Measurements from ENCODE around the gene ROR2. TPM values are rescaled to one million over a fixed set of nuclear protein-coding genes. Genes with fewer than 3 reads are reported as not detected.

Gene ROR2
- total and polyA plus RNA-seq, 4 donors: 2.7 to 32.3 (median 9.2) TPM

- Histone ChIP-seq H3K4me1 (ENCODE audit: control insufficient read depth in 5 of 5, insufficient read depth in 5 of 5, low read length in 5 of 5) (no peaks in the 10 kb centered on the region), H3K27me3 (ENCODE audit: control insufficient read depth in 3 of 3, insufficient read depth in 3 of 3, low read length in 2 of 3) (no peaks in the 10 kb centered on the region), H3K4me3 (no peak overlapping the region), H3K27ac (ENCODE audit: low read depth in 1 of 2, low read length in 1 of 2) (no peak overlapping the region), H3K9me3 (ENCODE audit: control insufficient read depth in 4 of 4, insufficient read depth in 3 of 4, low read length in 3 of 4) (peaks cover 0 to 6% (median 0%) of the 10 kb centered on the region in 4 donors), H3K9ac (ENCODE audit: insufficient read depth in 1 of 2, low read length in 2 of 2) (no peak overlapping the region), H3K36me3 (ENCODE audit: control insufficient read depth in 4 of 4, insufficient read depth in 4 of 4, low read length in 4 of 4) (peaks cover 0 to 11% (median 1%) of the 10 kb centered on the region in 4 donors)
- DNase-seq (no peak), ATAC-seq (ENCODE audit: insufficient read depth, low FRiP score) (no peak)
- no peak for TF ChIP-seq CTCF (IDR thresholded peaks at IDR 0.05; ENCODE audit: control extremely low read depth, extremely low read depth)
- 71 to 72% methylated on average over 3 of the region's 3 CpGs for WGBS, 2 donors
Measured at GRCh38 chr9:91720313-91720712, 229.7 kb downstream of the ROR2 start.

GRCh38 chr9:91718071-91718470 lies 232.0 kb downstream of the ROR2 start:
- TF ChIP-seq CTCF (IDR thresholded peaks at IDR 0.05; ENCODE audit: control extremely low read depth, extremely low read depth): no peak
- Histone ChIP-seq H3K4me1 (ENCODE audit: control insufficient read depth in 5 of 5, insufficient read depth in 5 of 5, low read length in 5 of 5) (peaks cover 0 to 4% (median 0%) of the 10 kb centered on the region in 5 donors), H3K9me3 (ENCODE audit: control insufficient read depth in 4 of 4, insufficient read depth in 3 of 4, low read length in 3 of 4) (peaks cover 0 to 4% (median 0%) of the 10 kb centered on the region in 4 donors), H3K27ac (ENCODE audit: low read depth in 1 of 2, low read length in 1 of 2) (no peak overlapping the region), H3K36me3 (ENCODE audit: control insufficient read depth in 4 of 4, insufficient read depth in 4 of 4, low read length in 4 of 4) (peaks cover 0 to 1% (median 0%) of the 10 kb centered on the region in 4 donors), H3K27me3 (ENCODE audit: control insufficient read depth in 3 of 3, insufficient read depth in 3 of 3, low read length in 2 of 3) (no peaks in the 10 kb centered on the region), H3K9ac (ENCODE audit: insufficient read depth in 1 of 2, low read length in 2 of 2) (no peak overlapping the region), H3K4me3 (no peak overlapping the region)
- DNase-seq (no peak), ATAC-seq (ENCODE audit: insufficient read depth, low FRiP score) (no peak)
- WGBS, 2 donors: 82 to 84% methylated on average over 9 of the region's 9 CpGs

GRCh38 chr9:91716815-91717214 lies 233.2 kb downstream of the ROR2 start:
- Histone ChIP-seq H3K9me3 (ENCODE audit: control insufficient read depth in 4 of 4, insufficient read depth in 3 of 4, low read length in 3 of 4) (peaks cover 0 to 6% (median 0%) of the 10 kb centered on the region in 4 donors), H3K9ac (ENCODE audit: insufficient read depth in 1 of 2, low read length in 2 of 2) (no peak overlapping the region), H3K4me1 (ENCODE audit: control insufficient read depth in 5 of 5, insufficient read depth in 5 of 5, low read length in 5 of 5) (peaks cover 0 to 4% (median 0%) of the 10 kb centered on the region in 5 donors), H3K36me3 (ENCODE audit: control insufficient read depth in 4 of 4, insufficient read depth in 4 of 4, low read length in 4 of 4) (peaks cover 0 to under 1% (median 0%) of the 10 kb centered on the region in 4 donors), H3K27ac (ENCODE audit: low read depth in 1 of 2, low read length in 1 of 2) (no peak overlapping the region), H3K27me3 (ENCODE audit: control insufficient read depth in 3 of 3, insufficient read depth in 3 of 3, low read length in 2 of 3) (no peaks in the 10 kb centered on the region), H3K4me3 (no peak overlapping the region)
- no peak for TF ChIP-seq CTCF (IDR thresholded peaks at IDR 0.05; ENCODE audit: control extremely low read depth, extremely low read depth)
- WGBS, 2 donors: 90 to 94% methylated on average over 7 of the region's 7 CpGs
- ATAC-seq (ENCODE audit: insufficient read depth, low FRiP score) (no peak), DNase-seq (no peak)

GRCh38 chr9:91716239-91716638 lies 233.8 kb downstream of the ROR2 start:
- H3K9ac ChIP-seq (ENCODE audit: insufficient read depth in 1 of 2, low read length in 2 of 2): no peak overlapping the region
- no peak for TF ChIP-seq CTCF (IDR thresholded peaks at IDR 0.05; ENCODE audit: control extremely low read depth, extremely low read depth)
- H3K36me3 ChIP-seq (ENCODE audit: control insufficient read depth in 4 of 4, insufficient read depth in 4 of 4, low read length in 4 of 4): peaks cover 0 to 6% (median 0%) of the 10 kb centered on the region in 4 donors
- no peak overlapping the region for H3K4me3 ChIP-seq
- peaks cover 0 to 8% (median 0%) of the 10 kb centered on the region in 4 donors for H3K9me3 ChIP-seq (ENCODE audit: control insufficient read depth in 4 of 4, insufficient read depth in 3 of 4, low read length in 3 of 4)
- WGBS, 2 donors: 95 to 97% methylated on average over 4 of the region's 4 CpGs
- ATAC-seq (ENCODE audit: insufficient read depth, low FRiP score) (no peak), DNase-seq (no peak)
- H3K27ac ChIP-seq (ENCODE audit: low read depth in 1 of 2, low read length in 1 of 2): no peak overlapping the region
- H3K27me3 ChIP-seq (ENCODE audit: control insufficient read depth in 3 of 3, insufficient read depth in 3 of 3, low read length in 2 of 3): no peaks in the 10 kb centered on the region
- H3K4me1 ChIP-seq (ENCODE audit: control insufficient read depth in 5 of 5, insufficient read depth in 5 of 5, low read length in 5 of 5): peaks cover 0 to 4% (median 0%) of the 10 kb centered on the region in 5 donors

Measured in lung (tissue), 12 donors.